NOMO-1 treated with dmso at 0.1 percent for 144 hours (cell line): ENCODE measurements around the gene CD300LF.

Experiments
- DNase-seq: peaks from one replicate; lab custom pipeline; 2025; ENCODE audit not compliant: unreplicated experiment; lab: John Stamatoyannopoulos, UW

CD300LF gene

DNA sequence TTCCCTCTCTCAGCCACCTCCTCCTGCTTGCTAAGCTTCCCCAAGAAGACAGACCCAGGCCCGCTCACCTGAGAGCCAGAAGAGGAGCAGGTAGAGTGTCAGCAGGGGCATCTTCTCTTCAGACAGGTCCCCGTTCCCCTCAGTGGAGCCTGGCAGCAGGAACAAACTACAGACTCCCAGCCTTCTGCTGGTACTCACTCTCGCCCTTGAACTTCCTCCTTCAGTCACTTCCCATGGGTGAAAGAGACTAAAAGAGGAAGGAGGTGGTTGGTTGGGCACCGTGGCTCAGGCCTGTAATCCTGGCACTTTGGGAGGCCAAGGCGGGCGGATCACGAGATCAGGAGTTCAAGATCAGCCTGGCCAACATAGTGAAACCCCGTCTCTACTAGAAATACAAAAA, at the start of gene CD300LF:
TSS of gene CD300LF (minus strand) at position 168 of the 400 bp plus-strand sequence. CDS start at position 111, 57 bp downstream.
- peak; percentile 84 for DNase-seq

DNA sequence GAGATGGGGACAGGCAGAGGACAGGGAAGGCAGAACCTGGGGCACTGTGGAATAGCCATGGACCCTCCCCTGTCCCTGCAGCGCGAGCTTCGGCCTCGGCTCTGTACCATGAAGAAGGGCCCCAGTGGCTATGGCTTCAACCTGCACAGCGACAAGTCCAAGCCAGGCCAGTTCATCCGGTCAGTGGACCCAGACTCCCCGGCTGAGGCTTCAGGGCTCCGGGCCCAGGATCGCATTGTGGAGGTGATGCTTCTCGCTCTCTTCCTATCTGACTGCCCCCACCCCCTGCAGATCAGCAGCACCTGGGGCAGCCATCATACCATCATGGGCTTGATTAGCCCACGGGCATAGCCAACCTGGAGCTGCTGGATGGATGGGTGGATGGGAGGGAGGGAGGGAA, 49.2 kb upstream of the CD300LF start:
- no peak for DNase-seq

DNA sequence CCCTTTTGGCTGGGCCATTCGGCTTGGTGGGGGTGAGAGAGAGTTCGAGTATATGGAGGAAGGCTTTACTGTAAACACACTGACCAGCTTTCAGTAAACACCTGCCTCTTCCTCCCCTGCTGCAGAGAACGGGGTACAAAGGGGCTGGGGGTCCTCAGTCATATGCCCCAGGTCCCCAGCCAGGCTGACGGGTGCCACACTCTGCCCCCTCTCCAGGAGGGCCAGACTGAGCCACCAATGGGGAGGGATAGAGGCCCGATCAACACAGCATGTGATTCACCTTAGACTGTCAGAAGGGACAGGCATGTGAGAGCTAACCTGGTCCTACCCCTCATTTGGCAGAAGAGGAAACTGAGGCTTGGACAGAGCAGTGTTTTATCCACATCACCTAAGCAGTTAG, 48.7 kb upstream of the CD300LF start:
- DNase-seq, result no peak

- DNase-seq, result no peak
Observed at GRCh38 chr17:74760404-74761105, 47.8 kb upstream of the CD300LF start.

- DNase-seq, result no peak
Observed at GRCh38 chr17:74759941-74760340, 47.2 kb upstream of the CD300LF start.

DNA sequence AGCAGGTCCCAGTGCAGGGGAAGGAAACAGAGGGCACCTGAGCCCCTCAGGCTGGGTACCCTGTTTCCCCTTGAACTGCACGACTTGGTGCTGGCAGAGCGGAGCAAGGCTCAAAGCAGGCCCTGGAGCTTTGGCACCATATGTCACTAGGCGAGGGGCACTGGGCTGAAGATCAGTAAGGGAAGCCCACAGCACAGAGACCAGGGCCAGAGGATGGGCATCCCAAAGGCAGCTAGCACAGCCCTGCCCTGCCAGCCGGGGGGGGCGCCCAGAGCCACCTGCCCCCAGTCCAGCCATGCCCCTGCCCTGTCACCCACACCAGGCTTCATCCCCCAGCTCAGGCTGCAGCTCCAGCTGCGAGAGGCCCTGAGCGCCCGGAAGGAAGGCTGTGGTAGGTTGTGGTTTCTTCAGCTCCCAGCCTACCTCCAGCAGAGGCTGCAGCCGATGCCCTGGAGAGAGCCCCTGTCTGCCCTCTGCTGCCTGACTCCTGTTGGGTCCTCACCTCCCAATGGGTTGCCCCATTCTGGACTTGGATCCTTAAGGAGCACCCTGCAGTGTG, 46.6 kb upstream of the CD300LF start:
- DNase-seq, result peak; percentile 49

- no peak for DNase-seq
Observed at GRCh38 chr17:74758848-74759168, 46.1 kb upstream of the CD300LF start.

- DNase-seq, result no peak
Observed at GRCh38 chr17:74757931-74758847, 45.5 kb upstream of the CD300LF start.

GRCh38 chr17:74757502-74757901, 44.8 kb upstream of the CD300LF start:
- DNase-seq, result no peak

DNA sequence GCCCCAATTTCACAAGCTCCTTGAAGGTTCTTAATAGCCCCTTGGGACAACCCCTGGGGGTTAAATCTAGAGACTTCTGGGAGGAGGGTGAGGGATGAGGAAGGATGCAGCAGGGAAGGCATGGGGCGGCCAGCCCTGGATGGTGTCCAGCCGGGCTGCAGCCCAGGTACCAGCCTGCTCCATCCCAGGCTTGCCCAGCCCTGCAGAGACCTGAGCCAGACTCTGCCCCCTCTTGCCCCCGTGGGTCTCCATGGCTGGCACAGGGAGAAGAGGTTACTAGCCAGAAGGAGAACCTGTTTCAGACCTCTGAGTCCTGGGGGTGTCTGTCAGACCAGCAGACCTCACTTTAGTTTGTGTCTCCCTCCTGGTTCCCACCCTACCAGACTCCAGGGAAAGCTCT, 44.2 kb upstream of the CD300LF start:
- no peak for DNase-seq

GRCh38 chr17:74755533-74755932, 42.8 kb upstream of the CD300LF start:
- no peak for DNase-seq

GRCh38 chr17:74754832-74755231, 42.1 kb upstream of the CD300LF start:
- no peak for DNase-seq

- DNase-seq, result no peak
Observed at GRCh38 chr17:74752822-74753401, 40.2 kb upstream of the CD300LF start.

GRCh38 chr17:74752415-74752814, 39.7 kb upstream of the CD300LF start:
- DNase-seq, result no peak

- no peak for DNase-seq
Observed at GRCh38 chr17:74750327-74751069, 37.8 kb upstream of the CD300LF start.

DNA sequence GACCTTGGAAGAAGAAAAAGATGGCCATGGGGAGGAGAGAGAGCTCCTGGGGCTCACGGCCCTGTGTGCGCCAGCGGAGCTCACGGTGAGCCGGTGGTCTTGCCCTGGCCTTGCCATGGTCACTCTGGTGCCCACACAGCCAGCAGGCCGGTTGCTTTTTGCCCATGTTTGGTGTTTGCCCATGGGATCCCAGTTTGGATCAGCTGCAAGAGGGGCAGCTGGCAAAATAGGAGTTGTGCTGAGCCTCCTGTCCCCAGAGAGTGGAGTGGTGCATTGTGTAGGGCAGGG, 37.3 kb upstream of the CD300LF start:
- DNase-seq, result no peak

GRCh38 chr17:74749279-74750038, 36.7 kb upstream of the CD300LF start:
- DNase-seq, result no peak

- DNase-seq, result peak; percentile 94
Observed at GRCh38 chr17:74748529-74749278, 36.0 kb upstream of the CD300LF start, which contains the start of gene NHERF1. Gene NHERF1 (plus strand): TSS chr17:74748628. CDS start chr17:74748847, 219 bp downstream.

- DNase-seq, result no peak
Observed at GRCh38 chr17:74748279-74748528, 35.5 kb upstream of the CD300LF start.

- peak; percentile 21 for DNase-seq
Observed at GRCh38 chr17:74746922-74747321, 34.2 kb upstream of the CD300LF start.
